HG02981 (cell line): ENCODE data around the gene P2RX4.
A peak's percentile ranks its signal among the peaks of the same experiment; 100 is the strongest.
"Not testable (repeated sequence)": the region's sequence is repeated elsewhere in the genome, so short reads cannot be mapped to it uniquely, and the experiment has no call there.

Experiments
- ATAC-seq: cut with Tn5 transposase; IDR thresholded peaks from one replicate; pipeline ENCODE4 v1.9.1; 2021; ENCODE audit warnings: mild to moderate bottlenecking, moderate library complexity; ENCODE audit not compliant: unreplicated experiment

P2RX4 gene

GRCh38 chr12:121218588-121219352 lies 8.8 kb downstream of the P2RX4 start:
- ATAC-seq = no peak

GRCh38 chr12:121219353-121219986 lies 9.5 kb downstream of the P2RX4 start:
- ATAC-seq = no peak

GRCh38 chr12:121222847-121223246 lies 12.9 kb downstream of the P2RX4 start:
- no peak for ATAC-seq

GRCh38 chr12:121223292-121224285 lies 13.7 kb downstream of the P2RX4 start:
- no peak for ATAC-seq

- ATAC-seq = no peak
Measured at GRCh38 chr12:121224591-121224990, 14.7 kb downstream of the P2RX4 start.

- no peak for ATAC-seq
Measured at GRCh38 chr12:121226399-121226798, 16.5 kb downstream of the P2RX4 start.

- ATAC-seq = not testable (repeated sequence)
Measured at GRCh38 chr12:121226871-121227270, 16.9 kb downstream of the P2RX4 start.

GRCh38 chr12:121227294-121227693 lies 17.4 kb downstream of the P2RX4 start:
- ATAC-seq = peak; percentile 49

- no peak for ATAC-seq
Measured at GRCh38 chr12:121228919-121229665, 19.2 kb downstream of the P2RX4 start.

- ATAC-seq = not testable (repeated sequence)
Measured at GRCh38 chr12:121229826-121230537, 20.1 kb downstream of the P2RX4 start.

GRCh38 chr12:121230538-121230907 lies 20.6 kb downstream of the P2RX4 start:
- no peak for ATAC-seq

GRCh38 chr12:121232163-121232562 lies 22.2 kb downstream of the P2RX4 start:
- ATAC-seq = no peak

GRCh38 chr12:121232977-121233627 lies 23.2 kb downstream of the P2RX4 start:
- ATAC-seq = no peak

- ATAC-seq = no peak
Measured at GRCh38 chr12:121233628-121234020, 23.7 kb downstream of the P2RX4 start.

- no peak for ATAC-seq
Measured at GRCh38 chr12:121236776-121237175, 26.8 kb downstream of the P2RX4 start.

- ATAC-seq = no peak
Measured at GRCh38 chr12:121237415-121237814, 27.5 kb downstream of the P2RX4 start.

- ATAC-seq = no peak
Measured at GRCh38 chr12:121238086-121238485, 28.2 kb downstream of the P2RX4 start.

GRCh38 chr12:121238604-121239350 lies 28.8 kb downstream of the P2RX4 start:
- ATAC-seq = no peak
